ENCODE measurements around the gene OOSP4B. TPM values are rescaled to one million over a fixed set of nuclear protein-coding genes. Genes with fewer than 3 reads are reported as not detected.
"Not testable (repeated sequence)": the region's sequence is repeated elsewhere in the genome, so short reads cannot be mapped to it uniquely, and the experiment has no call there.

OOSP4B gene
- not detected for total RNA-seq

DNA sequence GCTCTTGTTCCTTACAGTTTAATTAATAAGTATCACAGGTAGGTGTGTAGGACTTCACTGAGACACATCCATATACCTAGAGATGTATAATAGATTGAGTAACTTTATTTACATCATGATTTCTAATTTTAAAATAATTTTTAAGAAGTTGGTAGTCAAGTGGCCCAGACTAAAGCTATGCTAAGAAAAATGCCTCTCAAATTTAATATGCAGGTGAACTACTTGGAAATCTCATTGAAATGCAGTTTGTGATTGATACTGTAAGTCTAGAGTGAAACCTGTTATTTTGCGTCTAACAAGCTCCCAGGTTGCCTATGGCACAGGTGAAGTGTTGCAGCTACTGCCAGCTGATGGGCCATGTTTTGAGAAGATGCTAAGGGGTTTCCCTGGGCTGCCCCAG, at the start of gene OOSP4B:
OOSP4B (plus strand) TSS at position 301 of the 400 bp plus-strand sequence.
- Mint-ChIP-seq H3K27ac (no peak within 1 kb of the TSS), H3K36me3 (ENCODE audit: low read depth) (no peaks in the 10 kb centered on the region), H3K4me1 (no peaks in the 10 kb centered on the region), H3K27me3 (peaks cover 5% of the 10 kb centered on the region), H3K4me3 (no peak within 1 kb of the TSS), H3K9me3 (ENCODE audit: low read depth) (peaks cover 2% of the 10 kb centered on the region)
- POLR2A ChIA-PET, result interaction anchor here (0.6 kb wide), 1 partner anchor 607 kb away, joined by 3 read pairs; no protein-coding TSS in a partner anchor
- ATAC-seq, result no peak
- DNase-seq, result no peak
- CTCF ChIA-PET, result no interaction called here
- intact Hi-C loops (cut with DNase I, micrococcal nuclease), result no loop called here

DNA sequence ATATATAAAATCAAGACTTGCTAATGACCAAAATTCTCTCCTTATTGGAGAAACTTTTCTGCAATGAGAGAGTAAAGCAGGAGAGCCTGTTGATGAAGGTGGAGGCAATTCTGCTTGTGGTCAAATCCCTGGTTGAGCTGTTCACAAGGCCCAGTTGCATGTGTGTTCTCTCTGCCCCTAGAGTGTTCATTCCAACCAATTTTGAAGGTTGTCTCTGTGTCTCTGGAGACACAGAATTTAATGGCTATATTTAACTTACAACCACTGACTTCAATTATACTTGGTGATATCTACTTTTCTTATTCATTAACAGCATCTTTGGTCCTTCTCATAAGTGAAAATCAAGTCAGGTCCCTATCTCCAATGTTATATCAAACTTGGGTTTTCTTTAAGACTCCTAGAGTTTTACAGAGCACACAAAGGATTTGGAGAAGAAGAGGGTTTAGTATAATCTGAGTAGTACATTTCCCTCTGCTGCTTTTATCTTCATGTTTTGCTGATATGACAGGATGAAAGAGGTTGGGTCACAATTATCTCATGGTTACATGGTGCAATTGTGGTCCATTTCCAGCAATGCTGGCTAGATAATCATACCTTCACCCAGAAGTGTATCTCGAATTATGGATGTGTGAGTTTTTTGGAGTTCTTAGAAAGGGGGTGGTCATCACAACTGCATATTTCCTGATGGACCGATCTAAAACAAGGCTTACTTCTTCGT, 49.1 kb upstream of the OOSP4B start:
- ChIA-PET CTCF (no interaction called here), POLR2A (no interaction called here)
- no peaks in the 10 kb centered on the region for H3K9me3 Mint-ChIP-seq (ENCODE audit: low read depth)
- ATAC-seq (no peak), DNase-seq (no peak)
- H3K27me3 Mint-ChIP-seq, result peaks cover 8% of the 10 kb centered on the region
- no peak overlapping the region for H3K4me3 Mint-ChIP-seq
- H3K27ac Mint-ChIP-seq, result no peak overlapping the region
- no peaks in the 10 kb centered on the region for H3K4me1 Mint-ChIP-seq
- H3K36me3 Mint-ChIP-seq (ENCODE audit: low read depth), result no peaks in the 10 kb centered on the region
- intact Hi-C loops (cut with DNase I, micrococcal nuclease), result no loop called here

DNA sequence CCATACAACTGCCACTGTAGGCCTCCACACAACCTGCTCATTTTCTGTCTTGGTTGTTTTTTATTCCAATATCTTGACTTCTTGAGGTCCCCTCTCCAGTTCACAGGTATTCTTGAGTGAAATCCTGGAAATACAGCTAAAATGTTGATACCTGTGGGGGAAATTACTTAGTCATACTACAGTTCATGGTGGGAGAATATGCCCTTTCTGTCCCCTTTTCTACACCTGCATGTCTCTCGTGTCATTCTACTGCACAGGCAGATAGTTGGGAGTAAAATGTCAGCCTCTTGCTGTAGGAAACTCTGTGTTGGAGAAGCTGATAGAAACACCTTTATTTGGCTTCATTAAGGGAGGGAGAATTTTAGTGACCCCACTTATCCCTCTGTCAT, 48.6 kb upstream of the OOSP4B start:
- Mint-ChIP-seq H3K27me3 (peaks cover 8% of the 10 kb centered on the region), H3K4me1 (no peaks in the 10 kb centered on the region), H3K27ac (no peak overlapping the region), H3K36me3 (ENCODE audit: low read depth) (no peaks in the 10 kb centered on the region), H3K9me3 (ENCODE audit: low read depth) (no peaks in the 10 kb centered on the region), H3K4me3 (no peak overlapping the region)
- POLR2A ChIA-PET, result no interaction called here
- no peak for DNase-seq
- CTCF ChIA-PET, result interaction anchor here (1.4 kb wide), 1 partner anchor 12 kb away, joined by 5 read pairs; no protein-coding TSS in a partner anchor
- intact Hi-C loops (cut with DNase I, micrococcal nuclease), result no loop called here
- ATAC-seq, result no peak

DNA sequence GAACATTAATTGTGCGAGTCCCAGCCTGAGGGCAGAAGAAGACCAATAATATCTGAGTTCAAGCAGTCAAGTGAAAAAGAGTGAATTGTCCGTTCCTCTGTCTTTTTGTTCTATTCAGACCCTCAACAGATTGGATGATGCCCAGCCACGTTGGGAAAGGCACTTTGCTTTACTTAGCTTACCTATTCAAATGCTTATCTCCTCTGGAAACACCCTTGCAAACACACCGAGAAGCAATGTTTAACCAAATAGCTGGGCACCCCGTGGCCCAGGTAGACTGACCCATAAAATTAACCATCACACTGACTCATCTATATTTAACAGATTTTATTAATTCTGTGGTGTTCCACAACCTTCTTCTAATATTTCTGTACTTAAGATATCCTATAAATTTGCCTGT, 43.9 kb upstream of the OOSP4B start:
- H3K27ac Mint-ChIP-seq, result no peak overlapping the region
- DNase-seq, result no peak
- H3K4me3 Mint-ChIP-seq, result no peak overlapping the region
- H3K4me1 Mint-ChIP-seq, result no peaks in the 10 kb centered on the region
- ChIA-PET CTCF (interaction anchor here (0.8 kb wide), 1 partner anchor 645 kb away, joined by 3 read pairs; no protein-coding TSS in a partner anchor), POLR2A (no interaction called here)
- no peaks in the 10 kb centered on the region for H3K9me3 Mint-ChIP-seq (ENCODE audit: low read depth)
- intact Hi-C loops (cut with DNase I, micrococcal nuclease), result no loop called here
- no peaks in the 10 kb centered on the region for H3K36me3 Mint-ChIP-seq (ENCODE audit: low read depth)
- no peak for ATAC-seq
- no peaks in the 10 kb centered on the region for H3K27me3 Mint-ChIP-seq

DNA sequence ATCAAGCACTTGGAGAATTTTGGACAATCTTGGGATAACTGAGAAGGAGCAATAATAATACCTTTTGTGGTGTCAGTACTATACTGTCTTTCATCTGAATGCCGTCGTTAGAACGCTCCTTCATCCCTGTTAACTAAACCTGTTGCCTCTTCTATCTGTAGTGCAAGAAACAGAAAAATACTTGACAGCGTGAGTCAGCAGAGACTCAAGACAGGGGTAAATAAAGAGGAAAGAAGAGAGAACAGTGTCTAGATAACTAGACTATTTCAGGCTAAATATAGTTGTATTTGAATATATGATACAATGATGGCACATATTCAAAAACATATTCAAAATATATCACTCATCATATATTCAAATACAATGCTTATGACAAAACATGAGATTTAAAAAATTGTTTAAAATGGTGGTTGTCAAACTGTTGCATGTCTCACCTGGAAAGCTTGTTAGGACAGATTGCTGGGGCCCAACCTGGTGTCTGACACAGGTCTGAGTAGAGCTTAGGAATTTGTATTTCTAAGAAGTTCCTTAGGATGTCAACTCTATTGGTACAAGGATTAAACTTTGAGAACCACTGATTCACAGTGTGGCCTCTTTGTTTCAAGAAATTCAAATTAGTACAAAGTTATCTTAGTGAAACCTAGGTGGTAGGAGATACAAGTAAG, 35.7 kb upstream of the OOSP4B start:
- H3K27ac Mint-ChIP-seq, result no peak overlapping the region
- no peaks in the 10 kb centered on the region for H3K9me3 Mint-ChIP-seq (ENCODE audit: low read depth)
- ChIA-PET POLR2A (no interaction called here), CTCF (interaction anchor here (1.4 kb wide), 1 partner anchor 12 kb away, joined by 5 read pairs; no protein-coding TSS in a partner anchor)
- ATAC-seq (no peak), DNase-seq (no peak)
- H3K4me1 Mint-ChIP-seq, result no peaks in the 10 kb centered on the region
- intact Hi-C loops (cut with DNase I, micrococcal nuclease), result no loop called here
- H3K36me3 Mint-ChIP-seq (ENCODE audit: low read depth), result no peaks in the 10 kb centered on the region
- H3K27me3 Mint-ChIP-seq, result peaks cover 14% of the 10 kb centered on the region
- no peak overlapping the region for H3K4me3 Mint-ChIP-seq

DNA sequence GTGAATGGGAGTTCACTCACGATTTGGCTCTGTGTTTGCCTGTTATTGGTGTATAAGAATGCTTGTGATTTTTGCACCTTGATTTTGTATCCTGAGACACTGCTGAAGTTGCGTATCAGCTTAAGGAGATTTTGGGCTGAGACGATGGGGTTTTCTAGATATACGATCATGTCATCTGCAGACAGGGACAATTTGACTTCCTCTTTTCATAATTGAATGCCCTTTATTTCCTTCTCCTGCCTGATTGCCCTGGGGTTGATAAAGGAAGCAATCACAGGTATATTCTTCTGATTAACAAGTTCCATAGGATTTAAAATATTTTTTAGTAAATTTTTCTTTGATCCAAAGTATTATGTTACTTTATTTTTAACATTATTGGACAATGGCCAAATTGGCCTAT, 34.9 kb upstream of the OOSP4B start:
- ATAC-seq; H3K9me3 Mint-ChIP-seq (ENCODE audit: low read depth); POLR2A ChIA-PET; H3K36me3 Mint-ChIP-seq (ENCODE audit: low read depth); H3K4me1 Mint-ChIP-seq; DNase-seq; CTCF ChIA-PET; H3K4me3 Mint-ChIP-seq; H3K27ac Mint-ChIP-seq; intact Hi-C loops (cut with DNase I, micrococcal nuclease): not testable (repeated sequence)
- H3K27me3 Mint-ChIP-seq, result peaks cover 14% of the 10 kb centered on the region

DNA sequence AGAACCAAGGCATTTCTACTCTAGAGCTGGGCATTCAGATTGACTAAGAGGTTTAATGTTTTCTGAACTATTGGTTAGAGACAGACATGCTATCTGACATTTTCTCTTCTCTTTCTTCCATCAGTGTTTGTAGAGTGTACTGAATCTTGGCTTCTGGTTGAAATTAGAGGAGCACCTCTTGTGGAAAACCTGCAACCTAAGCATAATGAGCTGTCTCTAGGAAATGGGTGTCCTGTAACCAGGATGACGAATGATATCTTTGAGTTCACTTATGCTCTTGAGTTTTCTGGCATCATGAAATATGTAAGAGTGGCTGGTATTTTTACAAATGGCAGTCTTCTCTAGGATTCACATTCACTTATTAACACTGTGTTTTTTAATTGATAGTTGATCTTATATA, 33.8 kb upstream of the OOSP4B start:
- DNase-seq (no peak), ATAC-seq (no peak)
- no peaks in the 10 kb centered on the region for H3K9me3 Mint-ChIP-seq (ENCODE audit: low read depth)
- H3K27ac Mint-ChIP-seq, result no peak overlapping the region
- H3K27me3 Mint-ChIP-seq, result peaks cover 14% of the 10 kb centered on the region
- no peak overlapping the region for H3K4me3 Mint-ChIP-seq
- intact Hi-C loops (cut with DNase I, micrococcal nuclease), result no loop called here
- ChIA-PET CTCF (interaction anchor here (1.6 kb wide), 1 partner anchor 16 kb away, joined by 3 read pairs; no protein-coding TSS in a partner anchor), POLR2A (no interaction called here)
- H3K36me3 Mint-ChIP-seq (ENCODE audit: low read depth), result no peaks in the 10 kb centered on the region
- no peaks in the 10 kb centered on the region for H3K4me1 Mint-ChIP-seq

DNA sequence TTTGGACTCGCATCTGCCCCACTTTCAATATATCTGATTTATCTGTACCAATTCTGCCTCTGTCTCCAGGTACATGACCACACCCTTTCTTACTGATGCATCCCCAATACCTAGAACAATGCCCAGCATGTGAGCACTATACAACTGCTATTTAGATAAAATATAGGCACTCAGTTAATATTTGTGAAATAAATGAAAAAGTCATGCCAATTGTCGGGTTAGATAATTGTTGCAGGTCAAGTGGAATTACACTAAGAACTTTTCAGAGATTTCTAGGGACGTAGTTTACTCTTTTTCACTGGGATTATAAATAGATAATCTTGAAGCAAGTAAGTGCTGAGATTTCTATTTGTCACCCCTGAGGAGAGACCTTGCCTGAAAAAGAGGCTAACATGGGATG, 32.6 kb upstream of the OOSP4B start:
- DNase-seq (no peak), ATAC-seq (no peak)
- Mint-ChIP-seq H3K4me1 (no peaks in the 10 kb centered on the region), H3K27ac (no peak overlapping the region), H3K4me3 (no peak overlapping the region), H3K36me3 (ENCODE audit: low read depth) (no peaks in the 10 kb centered on the region), H3K9me3 (ENCODE audit: low read depth) (peaks cover 1% of the 10 kb centered on the region), H3K27me3 (peaks cover 11% of the 10 kb centered on the region)
- intact Hi-C loops (cut with DNase I, micrococcal nuclease), result no loop called here
- CTCF ChIA-PET, result interaction anchor here (1.6 kb wide), 1 partner anchor 15 kb away, joined by 3 read pairs; no protein-coding TSS in a partner anchor
- POLR2A ChIA-PET, result no interaction called here

DNA sequence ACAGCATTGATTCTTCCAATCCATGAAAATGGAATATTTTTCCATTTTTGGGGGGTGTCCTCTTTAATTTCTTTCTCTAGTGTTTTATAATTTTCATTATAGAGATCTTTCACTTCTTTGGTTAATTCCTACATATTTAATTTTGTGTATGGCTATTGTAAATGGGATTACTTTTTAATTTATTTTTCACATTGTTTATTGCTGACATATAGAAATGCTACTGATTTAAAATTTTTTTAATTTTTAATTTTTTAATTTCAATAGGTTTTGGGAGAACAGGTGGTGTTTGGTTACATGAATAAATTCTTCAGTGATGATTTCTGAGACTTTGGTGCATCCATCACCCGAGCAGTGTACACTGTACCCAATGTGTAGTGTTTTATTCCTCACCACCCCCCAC, 26.6 kb upstream of the OOSP4B start:
- intact Hi-C loops (cut with DNase I, micrococcal nuclease), result no loop called here
- no peak for DNase-seq
- Mint-ChIP-seq H3K27me3 (peaks cover 12% of the 10 kb centered on the region), H3K36me3 (ENCODE audit: low read depth) (no peaks in the 10 kb centered on the region), H3K27ac (no peak overlapping the region), H3K9me3 (ENCODE audit: low read depth) (peaks cover 13% of the 10 kb centered on the region), H3K4me3 (no peak overlapping the region), H3K4me1 (no peaks in the 10 kb centered on the region)
- POLR2A ChIA-PET, result no interaction called here
- ATAC-seq, result no peak
- CTCF ChIA-PET, result no interaction called here

DNA sequence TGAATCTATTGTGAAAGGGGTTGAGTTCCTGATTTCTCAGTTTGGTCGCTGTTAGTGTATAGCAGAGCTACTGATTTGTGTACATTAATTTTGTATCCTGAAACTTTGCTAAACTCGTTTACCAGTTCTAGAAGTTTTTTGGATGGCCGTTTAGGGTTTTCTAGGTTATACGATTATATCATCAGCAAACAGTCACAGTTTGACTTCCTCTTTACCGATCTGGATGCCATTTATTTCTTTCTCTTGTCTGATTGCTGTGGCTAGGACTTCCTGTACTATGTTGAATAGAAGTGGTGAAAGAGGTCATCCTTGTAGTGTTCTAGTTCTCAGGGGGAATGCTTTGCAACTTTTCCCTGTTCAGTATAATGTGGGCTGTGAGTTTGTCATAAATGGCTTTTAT, 24.6 kb upstream of the OOSP4B start:
- Mint-ChIP-seq H3K4me1 (no peaks in the 10 kb centered on the region), H3K27ac (no peak overlapping the region), H3K27me3 (peaks cover 14% of the 10 kb centered on the region), H3K36me3 (ENCODE audit: low read depth) (no peaks in the 10 kb centered on the region), H3K4me3 (no peak overlapping the region), H3K9me3 (ENCODE audit: low read depth) (peaks cover 13% of the 10 kb centered on the region)
- ATAC-seq (no peak), DNase-seq (no peak)
- intact Hi-C loops (cut with DNase I, micrococcal nuclease), result no loop called here
- POLR2A ChIA-PET, result no interaction called here
- CTCF ChIA-PET, result no interaction called here

DNA sequence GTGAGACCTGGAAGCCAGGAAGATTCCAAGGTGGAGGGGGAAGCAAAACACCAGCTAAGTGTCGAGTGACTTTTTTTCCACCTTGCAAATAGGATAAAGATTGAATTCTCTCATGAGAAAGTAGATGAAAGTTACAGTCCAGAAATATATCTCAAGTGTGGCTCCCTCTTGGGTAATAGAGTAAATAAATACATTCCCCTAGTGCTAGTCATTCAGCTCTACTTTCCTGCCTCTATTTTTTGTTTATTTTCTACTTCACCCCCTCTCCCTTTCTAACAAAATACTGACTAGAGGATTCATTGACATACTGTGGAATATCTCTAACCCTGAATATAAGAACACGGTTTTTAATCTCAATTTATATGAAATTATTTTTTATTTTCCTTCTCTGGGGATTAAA, 19.2 kb upstream of the OOSP4B start:
- Mint-ChIP-seq H3K4me3 (no peak overlapping the region), H3K27ac (no peak overlapping the region), H3K36me3 (ENCODE audit: low read depth) (no peaks in the 10 kb centered on the region), H3K27me3 (peaks cover 13% of the 10 kb centered on the region), H3K4me1 (no peaks in the 10 kb centered on the region), H3K9me3 (ENCODE audit: low read depth) (no peaks in the 10 kb centered on the region)
- ATAC-seq, result no peak
- intact Hi-C loops (cut with DNase I, micrococcal nuclease), result no loop called here
- ChIA-PET POLR2A (no interaction called here), CTCF (no interaction called here)
- no peak for DNase-seq

DNA sequence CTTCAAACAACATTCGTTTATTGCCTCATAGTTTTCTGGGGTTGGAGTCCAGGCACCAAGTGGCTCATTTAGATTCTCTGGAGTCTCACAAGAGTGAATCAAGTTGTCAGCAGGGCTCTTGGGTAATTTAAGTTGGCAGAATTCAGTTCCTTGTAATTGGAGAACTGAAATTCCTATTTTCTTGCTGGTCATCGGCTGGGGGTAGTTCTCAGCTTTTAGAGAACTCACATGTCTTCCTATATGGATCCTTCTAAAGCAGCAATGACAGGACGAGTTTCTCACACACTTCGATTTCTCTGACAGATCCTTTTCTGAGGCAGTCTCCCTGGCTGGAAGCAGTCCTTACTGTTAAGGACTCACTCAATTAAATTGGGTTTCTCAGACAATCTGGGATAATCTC, 17.3 kb upstream of the OOSP4B start:
- ChIA-PET CTCF (interaction anchor here (0.9 kb wide), 1 partner anchor 16 kb away, joined by 3 read pairs; no protein-coding TSS in a partner anchor), POLR2A (no interaction called here)
- no peak overlapping the region for H3K27ac Mint-ChIP-seq
- H3K4me3 Mint-ChIP-seq, result no peak overlapping the region
- DNase-seq (no peak), ATAC-seq (no peak)
- H3K4me1 Mint-ChIP-seq, result no peaks in the 10 kb centered on the region
- H3K9me3 Mint-ChIP-seq (ENCODE audit: low read depth), result no peaks in the 10 kb centered on the region
- H3K36me3 Mint-ChIP-seq (ENCODE audit: low read depth), result no peaks in the 10 kb centered on the region
- H3K27me3 Mint-ChIP-seq, result peaks cover 11% of the 10 kb centered on the region
- intact Hi-C loops (cut with DNase I, micrococcal nuclease), result no loop called here
